ENCODE data around the gene TTF2. TPM values are rescaled to one million over a fixed set of nuclear protein-coding genes. Genes with fewer than 3 reads are reported as not detected.

The TTF2 gene
- total RNA-seq, 1 experiment from 2014 or later: 38.6 TPM

DNA sequence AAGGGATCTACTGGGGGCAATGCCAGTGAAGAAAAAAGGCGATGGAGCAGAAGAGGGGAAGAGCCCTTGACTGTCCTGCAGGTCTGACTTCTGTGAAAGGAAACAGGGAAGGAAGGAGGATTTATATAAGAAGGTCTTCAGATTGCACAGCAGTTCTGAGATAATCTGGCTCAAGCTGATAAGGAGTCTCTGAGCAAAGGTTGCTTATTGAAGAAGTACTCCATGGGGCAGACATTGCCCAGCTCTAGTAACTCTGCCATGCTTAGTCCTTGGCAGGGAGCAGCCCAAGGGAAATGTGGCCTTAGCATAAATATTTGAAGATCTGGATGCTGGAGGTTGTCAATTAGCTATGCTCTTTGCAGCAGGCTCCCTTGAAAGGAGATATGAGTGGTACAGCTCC lies 15.9 kb upstream of the TTF2 start:
- CTCF ChIA-PET: interaction anchor here (0.8 kb wide), 1 partner anchor 319 kb away, joined by 3 read pairs; no protein-coding TSS in a partner anchor
- intact Hi-C loops (cut with micrococcal nuclease): no loop called here
- Mint-ChIP-seq H3K27me3 (ENCODE audit: insufficient read depth, unreplicated experiment) (no peaks in the 10 kb centered on the region), H3K36me3 (ENCODE audit: insufficient read depth, unreplicated experiment) (peaks cover 10% of the 10 kb centered on the region), H3K4me3 (ENCODE audit: unreplicated experiment) (no peak overlapping the region), H3K4me1 (ENCODE audit: insufficient read depth, unreplicated experiment) (no peaks in the 10 kb centered on the region), H3K9me3 (ENCODE audit: unreplicated experiment) (peaks cover 7% of the 10 kb centered on the region), H3K27ac (ENCODE audit: low read depth, unreplicated experiment) (no peak overlapping the region)
- no peak for DNase-seq (ENCODE audit: unreplicated experiment)
- TF ChIP-seq, protein P1, sequence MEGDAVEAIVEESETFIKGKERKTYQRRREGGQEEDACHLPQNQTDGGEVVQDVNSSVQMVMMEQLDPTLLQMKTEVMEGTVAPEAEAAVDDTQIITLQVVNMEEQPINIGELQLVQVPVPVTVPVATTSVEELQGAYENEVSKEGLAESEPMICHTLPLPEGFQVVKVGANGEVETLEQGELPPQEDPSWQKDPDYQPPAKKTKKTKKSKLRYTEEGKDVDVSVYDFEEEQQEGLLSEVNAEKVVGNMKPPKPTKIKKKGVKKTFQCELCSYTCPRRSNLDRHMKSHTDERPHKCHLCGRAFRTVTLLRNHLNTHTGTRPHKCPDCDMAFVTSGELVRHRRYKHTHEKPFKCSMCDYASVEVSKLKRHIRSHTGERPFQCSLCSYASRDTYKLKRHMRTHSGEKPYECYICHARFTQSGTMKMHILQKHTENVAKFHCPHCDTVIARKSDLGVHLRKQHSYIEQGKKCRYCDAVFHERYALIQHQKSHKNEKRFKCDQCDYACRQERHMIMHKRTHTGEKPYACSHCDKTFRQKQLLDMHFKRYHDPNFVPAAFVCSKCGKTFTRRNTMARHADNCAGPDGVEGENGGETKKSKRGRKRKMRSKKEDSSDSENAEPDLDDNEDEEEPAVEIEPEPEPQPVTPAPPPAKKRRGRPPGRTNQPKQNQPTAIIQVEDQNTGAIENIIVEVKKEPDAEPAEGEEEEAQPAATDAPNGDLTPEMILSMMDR (IDR thresholded peaks at IDR 0.05; ENCODE audit: unreplicated experiment): no peak
- POLR2A ChIA-PET: interaction anchor here (0.9 kb wide), 1 partner anchor 283 kb away, joined by 3 read pairs; no protein-coding TSS in a partner anchor
- BruUV-seq (replicated peaks): no TSS peak

DNA sequence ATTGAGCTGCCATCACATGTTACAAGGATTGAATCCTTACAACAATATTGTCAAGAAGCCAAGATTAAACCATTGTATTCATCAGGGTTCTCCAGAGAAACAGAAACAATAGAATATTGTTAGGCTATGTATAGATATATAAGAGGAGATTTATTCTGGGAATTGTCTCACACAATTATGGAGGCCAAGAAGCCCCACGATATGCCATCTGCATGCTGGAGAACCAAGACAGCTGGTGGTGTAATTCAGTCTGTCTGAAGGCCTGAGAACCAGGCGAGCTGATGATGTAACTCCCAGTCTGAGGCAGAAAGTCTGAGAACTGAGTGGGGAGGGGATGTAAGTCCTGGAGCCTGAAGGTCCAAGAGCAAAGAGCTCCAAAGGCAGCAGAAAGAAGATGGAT lies 14.5 kb upstream of the TTF2 start:
- TF ChIP-seq, protein P1 (IDR thresholded peaks at IDR 0.05; ENCODE audit: unreplicated experiment): no peak
- DNase-seq (ENCODE audit: unreplicated experiment): no peak
- ChIA-PET CTCF (interaction anchor here (0.6 to 1.2 kb wide), 5 partner anchors 10 to 167 kb away, joined by 3 to 13 read pairs (median 4); partner anchors contain the start of gene TTF2), POLR2A (no interaction called here)
- H3K27ac Mint-ChIP-seq (ENCODE audit: low read depth, unreplicated experiment): no peak overlapping the region
- peaks cover 2% of the 10 kb centered on the region for H3K9me3 Mint-ChIP-seq (ENCODE audit: unreplicated experiment)
- peaks cover 10% of the 10 kb centered on the region for H3K36me3 Mint-ChIP-seq (ENCODE audit: insufficient read depth, unreplicated experiment)
- no peaks in the 10 kb centered on the region for H3K4me1 Mint-ChIP-seq (ENCODE audit: insufficient read depth, unreplicated experiment)
- intact Hi-C loops (cut with micrococcal nuclease): no loop called here
- BruUV-seq (replicated peaks): no TSS peak
- H3K27me3 Mint-ChIP-seq (ENCODE audit: insufficient read depth, unreplicated experiment): no peaks in the 10 kb centered on the region
- H3K4me3 Mint-ChIP-seq (ENCODE audit: unreplicated experiment): no peak overlapping the region

DNA sequence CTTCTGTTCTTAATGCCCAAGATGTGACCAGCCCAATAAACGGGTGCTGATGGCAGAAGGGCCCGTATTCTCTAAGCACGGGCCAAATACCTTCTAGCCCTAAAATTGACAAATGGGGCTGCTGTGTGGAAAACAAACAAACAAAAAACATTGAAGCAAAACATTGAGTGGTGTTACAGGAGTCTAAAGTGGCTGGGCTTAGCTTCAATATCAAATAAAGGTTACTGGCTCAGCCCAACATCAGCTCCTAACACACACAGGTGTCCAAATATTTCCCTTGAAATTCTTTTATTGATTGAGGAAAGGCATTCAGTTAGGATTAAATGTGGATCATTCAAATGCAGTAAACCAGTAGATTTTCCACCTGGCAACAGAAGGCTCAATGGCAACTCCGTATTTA lies 13.3 kb upstream of the TTF2 start:
- POLR2A ChIA-PET: interaction anchor here (0.9 kb wide), 1 partner anchor 192 kb away, joined by 3 read pairs; no protein-coding TSS in a partner anchor
- TF ChIP-seq, protein P1 (IDR thresholded peaks at IDR 0.05; ENCODE audit: unreplicated experiment): no peak
- Mint-ChIP-seq H3K4me3 (ENCODE audit: unreplicated experiment) (no peak overlapping the region), H3K9me3 (ENCODE audit: unreplicated experiment) (no peaks in the 10 kb centered on the region), H3K36me3 (ENCODE audit: insufficient read depth, unreplicated experiment) (peaks cover 4% of the 10 kb centered on the region), H3K27me3 (ENCODE audit: insufficient read depth, unreplicated experiment) (no peaks in the 10 kb centered on the region), H3K4me1 (ENCODE audit: insufficient read depth, unreplicated experiment) (peaks cover 7% of the 10 kb centered on the region), H3K27ac (ENCODE audit: low read depth, unreplicated experiment) (no peak overlapping the region)
- no TSS peak for BruUV-seq (replicated peaks)
- DNase-seq (ENCODE audit: unreplicated experiment): no peak
- intact Hi-C loops (cut with micrococcal nuclease): no loop called here
- CTCF ChIA-PET: interaction anchor here (0.6 to 0.9 kb wide), 3 partner anchors 10 to 323 kb away, joined by 3 read pairs; no protein-coding TSS in a partner anchor

DNA sequence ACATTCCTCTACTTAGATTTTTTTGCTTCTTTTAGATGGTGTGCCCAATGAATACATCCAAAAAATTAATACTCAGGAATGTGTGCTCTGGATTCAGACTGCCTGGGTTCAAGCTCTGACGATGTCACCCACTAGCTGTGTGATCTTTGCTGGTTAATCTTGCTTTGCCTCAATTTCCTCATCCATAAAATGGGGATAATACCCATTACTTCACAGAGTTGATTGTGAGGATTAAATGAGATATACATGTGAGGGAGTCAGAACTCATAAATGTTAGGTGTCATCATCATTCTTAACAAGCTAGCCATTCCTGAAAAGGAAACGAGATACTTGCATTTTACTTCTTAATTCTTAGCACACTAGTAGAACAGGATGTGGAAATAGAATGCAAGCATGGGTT lies 12.9 kb upstream of the TTF2 start:
- ChIA-PET CTCF (interaction anchor here (0.6 to 0.9 kb wide), 4 partner anchors 10 to 323 kb away, joined by 3 to 4 read pairs (median 3); no protein-coding TSS in a partner anchor), POLR2A (interaction anchor here (0.9 kb wide), 1 partner anchor 193 kb away, joined by 3 read pairs; no protein-coding TSS in a partner anchor)
- H3K36me3 Mint-ChIP-seq (ENCODE audit: insufficient read depth, unreplicated experiment): peaks cover 4% of the 10 kb centered on the region
- H3K27me3 Mint-ChIP-seq (ENCODE audit: insufficient read depth, unreplicated experiment): no peaks in the 10 kb centered on the region
- DNase-seq (ENCODE audit: unreplicated experiment): no peak
- no peak overlapping the region for H3K27ac Mint-ChIP-seq (ENCODE audit: low read depth, unreplicated experiment)
- no peaks in the 10 kb centered on the region for H3K9me3 Mint-ChIP-seq (ENCODE audit: unreplicated experiment)
- intact Hi-C loops (cut with micrococcal nuclease): no loop called here
- H3K4me1 Mint-ChIP-seq (ENCODE audit: insufficient read depth, unreplicated experiment): peaks cover 10% of the 10 kb centered on the region
- H3K4me3 Mint-ChIP-seq (ENCODE audit: unreplicated experiment): no peak overlapping the region
- BruUV-seq (replicated peaks): no TSS peak
- TF ChIP-seq, protein P1 (IDR thresholded peaks at IDR 0.05; ENCODE audit: unreplicated experiment): no peak

Data from MCF 10A (cell line).